Spleen (tissue), 11 donors: Measurements from ENCODE around the gene ZNF22. TPM values are rescaled to one million over a fixed set of nuclear protein-coding genes. Genes with fewer than 3 reads are reported as not detected.

Source experiments
- DNase-seq: peaks from one replicate; pipeline ENCODE4 v3.0.0-alpha.2; 2020
- H3K27ac ChIP-seq, 8 donors: fragments of 200-600 bp; sonication (generic) in 7 of 8; 1 replicate in 4 of 8; 2 replicates in 4 of 8; pipeline versions ENCODE4 v1.5.0 to v1.8.0; 2016 to 2021; ENCODE audit warnings: inconsistent platforms in 4 of 8, mild to moderate bottlenecking in 4 of 8, moderate library complexity in 1 of 8
- H3K27me3 ChIP-seq, 7 donors: fragments of 200-600 bp; sonication (generic) in 6 of 7; replicated peaks in 1 of 7; 1 replicate in 4 of 7; 2 replicates in 3 of 7; pipeline versions ENCODE4 v1.5.0 to v1.8.0; 2016 to 2021; ENCODE audit warnings: inconsistent platforms in 3 of 7, mild to moderate bottlenecking in 1 of 7
- H3K36me3 ChIP-seq, 6 donors: fragments of 200-600 bp; sonication (generic) in 5 of 6; 1 replicate in 4 of 6; 2 replicates in 2 of 6; pipeline versions ENCODE4 v1.5.0 to v1.8.0; 2016 to 2021; ENCODE audit warnings: inconsistent platforms in 2 of 6
- H3K4me1 ChIP-seq, 6 donors: fragments of 200-600 bp; sonication (generic) in 5 of 6; 1 replicate in 3 of 6; 2 replicates in 3 of 6; pipeline versions ENCODE4 v1.5.0 to v1.8.0; 2016 to 2021; ENCODE audit warnings: inconsistent platforms in 3 of 6
- H3K4me3 ChIP-seq, 8 donors: fragments of 200-600 bp; sonication (generic) in 7 of 8; 1 replicate in 4 of 8; 2 replicates in 4 of 8; pipeline versions ENCODE4 v1.5.0 to v1.8.0; 2016 to 2021; ENCODE audit warnings: inconsistent platforms in 4 of 8, mild to moderate bottlenecking in 4 of 8, moderate library complexity in 2 of 8
- H3K9me3 ChIP-seq, 8 donors: fragments of 200-600 bp; sonication (generic) in 7 of 8; 1 replicate in 4 of 8; 2 replicates in 4 of 8; pipeline versions ENCODE4 v1.5.0 to v1.8.0; 2016 to 2021; ENCODE audit warnings: inconsistent platforms in 4 of 8
- POLR2A ChIP-seq, 3 donors: fragments of 450-650 bp; IDR thresholded peaks; one replicate each; pipeline ENCODE4 v1.5.1; 2017; ENCODE audit warnings: antibody characterized with exemption in 3 of 3, mild to moderate bottlenecking in 1 of 3
- POLR2AphosphoS5 ChIP-seq, 3 donors: sonication (generic); formaldehyde crosslinking; IDR thresholded peaks; one replicate each; pipeline ENCODE4 v1.5.1; 2017; ENCODE audit warnings: antibody characterized with exemption in 3 of 3
- WGBS, 5 donors: extraction: QIAGEN DNeasy Blood & Tissue Kit in 3 of 5; methylation state at CpG; one replicate each; pipeline versions ENCODE4 v1.1.5 to v1.1.7; 2013 to 2018; 5-methylcytosine and 5-hydroxymethylcytosine counted together
- intact Hi-C: fragments of 100-400 bp; cut with DNase I; formaldehyde crosslinking; loops from one replicate; pipeline ENCODE4 v1.15.0; 2023; ENCODE audit warnings: low total_unique reads
- polyA plus RNA-seq, 3 donors: library from polyadenylated mRNA; stranded (reverse); fragments of 200-250 nt; gene quantifications; one replicate each; pipeline ENCODE4 v1.2.1, GENCODE V29; 2013
- total RNA-seq, 7 donors: library from RNA; depleted of rRNA in 3 of 7; stranded (reverse); fragments of >200 nt in 3 of 7; fragmentation: NEBNext Ultra II Directional in 4 of 7; extraction: Animal tissue kit (Norgen Biotek cat#: 25700) in 4 of 7; gene quantifications; one replicate each; pipeline versions ENCODE4 v1.1.0 to v1.2.1, GENCODE V29; 2016 to 2021
- TF ChIP-seq, protein P1 (sequence below), 11 experiments: fragments of 200-600 bp in 7 of 11; fragments of 450-650 bp in 4 of 11; sonication (generic) in 4 of 11; IDR thresholded peaks in 8 of 11; conservative IDR thresholded peaks in 3 of 11; 1 replicate in 7 of 11; 2 replicates in 4 of 11; pipeline versions ENCODE4 v1.4.0 to v1.8.0; 2016 to 2021; ENCODE audit warnings: antibody characterized with exemption in 11 of 11, inconsistent platforms in 4 of 11, mild to moderate bottlenecking in 1 of 11
- donor health status: healthy with polysubstance abuse.
- donor health status: DM: no; HTN: no; CAD: no; lungs with moderate emphysema.
- donor health status: DM: no; HTN: no; CAD: no.
- donor health status: Bipolar disorder and iron deficiency.
- donor health status: healthy.
- donor health status: DM: no; HTN: no; CAD: no.
- donor health status: DM: yes; HTN: yes; CAD: no.

The ZNF22 gene
- total and polyA plus RNA-seq, 10 donors = 22.7 to 33.6 (median 26.0) TPM

DNA sequence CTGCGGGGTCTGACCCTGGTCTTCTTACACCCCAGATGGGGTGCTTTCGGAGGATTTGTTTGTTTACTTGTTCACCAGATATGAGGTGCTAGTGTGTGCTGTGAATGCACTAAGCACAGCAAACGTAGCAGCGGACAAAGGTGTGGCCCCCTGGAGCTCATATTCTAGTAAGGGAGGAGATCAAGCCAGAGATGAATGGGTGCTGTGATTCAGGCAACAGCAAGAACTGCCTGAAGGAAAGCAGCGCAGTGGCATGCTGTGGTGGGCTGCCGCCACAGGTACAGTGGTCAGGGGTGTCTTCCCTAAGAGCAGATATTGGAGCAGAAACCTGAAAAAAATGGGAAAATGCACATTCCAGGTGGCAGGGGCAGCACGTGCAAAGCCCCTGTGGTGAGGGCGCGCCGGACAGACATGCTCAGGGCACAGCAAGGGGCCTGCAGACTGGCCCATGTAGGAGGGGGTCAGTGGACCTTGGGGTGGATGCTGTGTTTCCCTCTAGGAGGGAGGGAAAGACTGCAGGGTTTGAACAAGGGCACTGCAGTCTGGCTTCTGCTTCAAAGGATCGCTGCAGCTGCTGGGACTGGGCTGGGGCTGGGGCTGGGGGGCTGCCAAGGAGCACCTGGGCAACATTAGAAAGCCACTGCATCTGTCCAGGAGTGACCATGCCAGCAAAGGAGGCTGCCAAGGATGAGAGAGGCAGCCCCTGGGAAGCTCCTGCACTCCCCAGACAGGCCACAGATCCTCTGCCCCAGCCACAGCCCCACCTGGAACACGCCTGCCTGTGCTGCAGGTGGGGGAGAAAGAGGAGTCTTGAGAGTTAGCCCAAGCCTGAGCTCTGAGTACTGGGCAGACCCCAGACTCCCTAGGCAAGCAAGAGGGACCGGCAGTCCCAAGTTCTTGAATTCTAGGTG, 21.2 kb upstream of the ZNF22 start:
- H3K9me3 ChIP-seq = no peaks in the 10 kb centered on the region
- WGBS, 5 donors = 80 to 91% (median 89%) methylated on average over 12 to 13 of the region's 13 CpGs
- TF ChIP-seq, protein P1, sequence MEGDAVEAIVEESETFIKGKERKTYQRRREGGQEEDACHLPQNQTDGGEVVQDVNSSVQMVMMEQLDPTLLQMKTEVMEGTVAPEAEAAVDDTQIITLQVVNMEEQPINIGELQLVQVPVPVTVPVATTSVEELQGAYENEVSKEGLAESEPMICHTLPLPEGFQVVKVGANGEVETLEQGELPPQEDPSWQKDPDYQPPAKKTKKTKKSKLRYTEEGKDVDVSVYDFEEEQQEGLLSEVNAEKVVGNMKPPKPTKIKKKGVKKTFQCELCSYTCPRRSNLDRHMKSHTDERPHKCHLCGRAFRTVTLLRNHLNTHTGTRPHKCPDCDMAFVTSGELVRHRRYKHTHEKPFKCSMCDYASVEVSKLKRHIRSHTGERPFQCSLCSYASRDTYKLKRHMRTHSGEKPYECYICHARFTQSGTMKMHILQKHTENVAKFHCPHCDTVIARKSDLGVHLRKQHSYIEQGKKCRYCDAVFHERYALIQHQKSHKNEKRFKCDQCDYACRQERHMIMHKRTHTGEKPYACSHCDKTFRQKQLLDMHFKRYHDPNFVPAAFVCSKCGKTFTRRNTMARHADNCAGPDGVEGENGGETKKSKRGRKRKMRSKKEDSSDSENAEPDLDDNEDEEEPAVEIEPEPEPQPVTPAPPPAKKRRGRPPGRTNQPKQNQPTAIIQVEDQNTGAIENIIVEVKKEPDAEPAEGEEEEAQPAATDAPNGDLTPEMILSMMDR (IDR thresholded peaks at IDR 0.05 in 8 of 11, conservative IDR thresholded peaks at IDR 0.05 in 3 of 11) = no peak
- TF ChIP-seq POLR2AphosphoS5 (IDR thresholded peaks at IDR 0.05) (no peak), POLR2A (IDR thresholded peaks at IDR 0.05) (no peak)
- intact Hi-C loops = loop anchor here (5.0 kb wide), 1 partner anchor 47 kb away; no protein-coding TSS in a partner anchor
- peaks cover 0 to 52% (median 4%) of the 10 kb centered on the region in 6 donors for H3K36me3 ChIP-seq
- H3K27me3 ChIP-seq = no peaks in the 10 kb centered on the region
- H3K4me3 ChIP-seq = no peak overlapping the region
- H3K4me1 ChIP-seq = peaks cover under 1 to 76% (median 57%) of the 10 kb centered on the region in 6 donors
- H3K27ac ChIP-seq = peak overlapping the region; percentile 57 to 84 (median 77)
- peak; percentile 69 for DNase-seq

DNA sequence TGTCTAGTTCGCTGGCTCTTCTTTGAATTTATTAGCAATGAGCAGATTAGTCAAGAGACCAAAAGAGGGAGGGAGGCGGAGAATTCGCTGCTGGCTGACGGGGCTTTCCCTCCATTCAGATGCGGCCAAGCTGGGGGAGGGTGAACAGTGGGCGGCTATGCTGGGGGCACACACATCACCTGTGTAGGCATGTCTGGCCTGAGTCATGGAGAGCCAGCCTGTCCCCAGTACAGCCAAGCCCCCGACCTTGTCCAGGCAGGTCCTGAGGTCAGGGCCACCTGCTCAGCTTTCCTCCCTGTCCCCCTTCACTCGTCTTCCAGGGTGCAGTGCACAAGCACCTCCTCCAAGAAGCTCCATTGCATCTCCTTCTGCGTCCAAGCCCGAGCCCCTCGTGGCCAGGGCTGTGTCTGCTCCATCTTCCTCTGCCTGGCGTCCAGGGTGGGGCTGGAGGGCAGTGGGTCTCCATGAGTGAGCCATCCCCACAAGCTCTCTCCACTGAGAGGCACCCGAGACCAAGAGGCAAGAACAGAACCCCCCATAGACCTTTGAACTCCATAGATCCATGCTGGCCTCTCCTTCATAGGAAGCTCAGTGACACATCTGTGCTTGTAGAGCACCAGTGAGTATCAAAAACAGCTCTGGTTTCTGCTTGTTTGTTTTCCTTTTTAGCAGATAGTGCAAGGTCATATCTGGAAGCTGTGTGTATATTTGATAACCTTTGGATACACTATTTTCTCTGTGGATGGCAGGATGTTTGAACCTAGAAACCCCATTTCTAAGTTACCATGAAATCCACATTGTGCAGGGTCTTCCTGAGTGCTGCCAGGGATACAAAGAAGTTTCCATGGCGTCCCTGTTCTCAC, 20.2 kb upstream of the ZNF22 start:
- intact Hi-C loops = no loop called here

DNA sequence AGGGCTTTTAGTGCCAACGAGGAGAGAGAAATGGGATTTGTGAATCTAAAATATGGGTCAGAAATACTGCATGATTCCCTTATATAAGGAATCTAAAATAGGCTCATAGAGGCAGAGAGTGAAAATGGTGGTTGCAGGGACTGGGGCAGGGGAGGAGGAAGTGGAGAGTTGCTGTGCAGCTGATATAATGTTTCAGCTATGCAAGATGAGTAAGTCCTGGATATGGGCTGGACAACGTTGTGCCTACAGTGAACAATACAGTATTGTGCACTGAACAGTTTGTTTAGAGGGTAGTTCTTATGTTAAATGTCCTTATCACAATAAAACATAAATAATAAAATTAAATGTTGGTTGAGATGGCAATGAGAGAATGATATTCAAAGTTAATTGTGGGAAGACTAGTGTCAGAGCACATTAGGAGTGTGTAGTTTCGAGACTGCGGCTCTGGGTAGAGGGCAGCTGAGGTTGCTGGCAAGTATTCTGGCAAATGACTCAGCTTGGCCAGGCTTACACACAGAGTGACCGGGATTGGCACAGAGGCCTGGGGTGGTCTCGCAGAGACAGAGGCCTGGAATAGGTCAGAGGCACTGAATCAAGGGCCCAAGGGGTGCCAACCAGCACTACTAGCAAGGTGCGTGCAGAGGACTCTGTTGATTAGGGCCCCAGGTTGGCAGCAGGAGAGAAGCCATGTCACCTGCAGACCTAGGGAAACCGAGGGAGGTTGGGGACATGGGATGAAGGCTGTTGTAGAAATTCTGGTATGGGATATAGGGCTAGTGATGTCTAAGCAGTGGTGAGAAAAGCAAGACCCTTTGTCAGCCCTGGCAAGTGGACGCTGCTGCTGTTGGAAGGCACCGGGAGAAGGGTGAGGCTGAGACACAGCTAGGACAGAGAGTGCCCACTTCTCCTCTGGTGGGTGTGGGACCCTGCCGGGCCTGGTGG, 19.3 kb upstream of the ZNF22 start:
- no peak overlapping the region for H3K4me3 ChIP-seq
- peaks cover 0 to 57% (median 41%) of the 10 kb centered on the region in 6 donors for H3K4me1 ChIP-seq
- intact Hi-C loops = no loop called here
- no peak for DNase-seq
- peaks cover 0 to 68% (median 9%) of the 10 kb centered on the region in 6 donors for H3K36me3 ChIP-seq
- no peaks in the 10 kb centered on the region for H3K27me3 ChIP-seq
- H3K27ac ChIP-seq = peak overlapping the region in 6 of 8 donors; percentile 9 to 57 (median 43)
- TF ChIP-seq POLR2AphosphoS5 (IDR thresholded peaks at IDR 0.05) (no peak), POLR2A (IDR thresholded peaks at IDR 0.05) (no peak)
- TF ChIP-seq, protein P1 (IDR thresholded peaks at IDR 0.05 in 8 of 11, conservative IDR thresholded peaks at IDR 0.05 in 3 of 11) = no peak
- H3K9me3 ChIP-seq = no peaks in the 10 kb centered on the region
- 77 to 82% (median 80%) methylated on average over 11 of the region's 11 CpGs for WGBS, 5 donors

More for the DNA sequence above, 20.2 kb upstream of the ZNF22 start:
- Histone ChIP-seq H3K36me3 (peaks cover 0 to 63% (median 9%) of the 10 kb centered on the region in 6 donors), H3K4me3 (no peak overlapping the region), H3K27ac (peak overlapping the region in 5 of 8 donors; percentile 10 to 57 (median 45)), H3K27me3 (no peaks in the 10 kb centered on the region), H3K9me3 (no peaks in the 10 kb centered on the region), H3K4me1 (peaks cover 0 to 66% (median 49%) of the 10 kb centered on the region in 6 donors)
- TF ChIP-seq, protein P1 (IDR thresholded peaks at IDR 0.05 in 8 of 11, conservative IDR thresholded peaks at IDR 0.05 in 3 of 11) = no peak
- no peak for TF ChIP-seq POLR2A (IDR thresholded peaks at IDR 0.05)
- TF ChIP-seq POLR2AphosphoS5 (IDR thresholded peaks at IDR 0.05) = peak in 1 of 3 donors; percentile 11
- WGBS, 5 donors = 68 to 83% (median 71%) methylated on average over 14 of the region's 14 CpGs
- peak; percentile 74 for DNase-seq
